Left ventricle myocardium inferior (tissue), 1 donor: ENCODE results near the gene FFAR3. TPM values are rescaled to one million over a fixed set of nuclear protein-coding genes. Genes with fewer than 3 reads are reported as not detected.

Experiments
- DNase-seq: peaks from one replicate; pipeline ENCODE4 v3.0.0-alpha.2; 2020
- H3K27ac ChIP-seq: fragments of 200-600 bp; replicated peaks from 2 replicates; pipeline ENCODE4 v1.8.0; 2021
- H3K27me3 ChIP-seq: fragments of 200-600 bp; 2 replicates; pipeline ENCODE4 v1.8.0; 2021; ENCODE audit warnings: low read depth
- H3K36me3 ChIP-seq: fragments of 200-600 bp; 2 replicates; pipeline ENCODE4 v1.8.0; 2021
- H3K4me1 ChIP-seq: fragments of 200-600 bp; 2 replicates; pipeline ENCODE4 v1.8.0; 2021
- H3K4me3 ChIP-seq: fragments of 200-600 bp; 2 replicates; pipeline ENCODE4 v1.8.0; 2021; ENCODE audit warnings: mild to moderate bottlenecking, moderate library complexity
- H3K9me3 ChIP-seq: fragments of 200-600 bp; replicated peaks from 2 replicates; pipeline ENCODE4 v1.8.0; 2021
- CTCF ChIP-seq: fragments of 200-600 bp; IDR thresholded peaks from 2 replicates; pipeline ENCODE4 v1.8.0; 2021; ENCODE audit warnings: antibody characterized with exemption, mild to moderate bottlenecking, borderline replicate concordance
- intact Hi-C: fragments of 100-400 bp; cut with micrococcal nuclease; formaldehyde crosslinking; loops from one replicate; pipeline ENCODE4 v1.11.0; 2022
- total RNA-seq: library from RNA; stranded (reverse); fragmentation: NEBNext Ultra II Directional; extraction: Animal tissue kit (Norgen Biotek cat#: 25700); gene quantifications from one replicate; pipeline ENCODE4 v1.2.1, GENCODE V29; 2021
- donor health status: DM: no; HTN: yes; CAD: no; lungs with severe emphysema.

Gene FFAR3
- total RNA-seq, 1 donor from 2014 or later: not detected

- DNase-seq: no peak
- H3K4me3 ChIP-seq: no peak overlapping the region
- intact Hi-C loops: no loop called here
- no peak overlapping the region for H3K27ac ChIP-seq
- H3K27me3 ChIP-seq: peaks cover 25% of the 10 kb centered on the region
- TF ChIP-seq CTCF: no peak
- H3K9me3 ChIP-seq: peaks cover 8% of the 10 kb centered on the region
- H3K36me3 ChIP-seq: no peaks in the 10 kb centered on the region
- peaks cover 20% of the 10 kb centered on the region for H3K4me1 ChIP-seq
Measured at GRCh38 chr19:35322014-35322413, 36.2 kb upstream of the FFAR3 start.

- Histone ChIP-seq H3K36me3 (no peaks in the 10 kb centered on the region), H3K27ac (no peak overlapping the region), H3K4me3 (no peak overlapping the region), H3K27me3 (peaks cover 63% of the 10 kb centered on the region), H3K9me3 (no peaks in the 10 kb centered on the region), H3K4me1 (no peaks in the 10 kb centered on the region)
- intact Hi-C loops: no loop called here
- DNase-seq: no peak
- TF ChIP-seq CTCF: no peak
Measured at GRCh38 chr19:35327642-35328041, 30.6 kb upstream of the FFAR3 start.

GRCh38 chr19:35328851-35329285 is 29.4 kb upstream of the FFAR3 start, which contains the start of gene CD22:
Gene CD22 (plus strand): TSS chr19:35329187. CDS start chr19:35332041, 2,854 bp downstream.
- intact Hi-C loops: no loop called here
- no peak for TF ChIP-seq CTCF
- Histone ChIP-seq H3K4me3 (no peak within 1 kb of the TSS), H3K9me3 (no peaks in the 10 kb centered on the region), H3K27ac (no peak within 1 kb of the TSS), H3K36me3 (no peaks in the 10 kb centered on the region), H3K4me1 (no peaks in the 10 kb centered on the region), H3K27me3 (peaks cover 75% of the 10 kb centered on the region)
- DNase-seq: no peak

GRCh38 chr19:35329323-35329722 is 28.9 kb upstream of the FFAR3 start:
- intact Hi-C loops: no loop called here
- H3K27me3 ChIP-seq: peaks cover 80% of the 10 kb centered on the region
- no peak for TF ChIP-seq CTCF
- no peak overlapping the region for H3K4me3 ChIP-seq
- no peak for DNase-seq
- H3K4me1 ChIP-seq: no peaks in the 10 kb centered on the region
- no peak overlapping the region for H3K27ac ChIP-seq
- H3K9me3 ChIP-seq: no peaks in the 10 kb centered on the region
- H3K36me3 ChIP-seq: no peaks in the 10 kb centered on the region

GRCh38 chr19:35330475-35330874 is 27.8 kb upstream of the FFAR3 start:
- H3K9me3 ChIP-seq: no peaks in the 10 kb centered on the region
- no peaks in the 10 kb centered on the region for H3K36me3 ChIP-seq
- intact Hi-C loops: no loop called here
- no peaks in the 10 kb centered on the region for H3K4me1 ChIP-seq
- H3K4me3 ChIP-seq: no peak overlapping the region
- TF ChIP-seq CTCF: no peak
- H3K27me3 ChIP-seq: peaks cover 87% of the 10 kb centered on the region
- DNase-seq: no peak
- H3K27ac ChIP-seq: no peak overlapping the region
